WTC11 (cell line): ENCODE data around the gene NTN3. TPM values are rescaled to one million over a fixed set of nuclear protein-coding genes. Genes with fewer than 3 reads are reported as not detected.

Experiments
- ELF4 ChIP-seq: sonication (generic); formaldehyde crosslinking; IDR thresholded peaks from 2 replicates; pipeline ENCODE4 v1.8.1; 2022; ENCODE audit warnings: low read depth, mild to moderate bottlenecking, moderate library complexity, missing genetic modification reagents
- FOXJ3 ChIP-seq: sonication (generic); formaldehyde crosslinking; IDR thresholded peaks from 2 replicates; pipeline ENCODE4 v1.9.0; 2021; ENCODE audit warnings: missing genetic modification reagents, mild to moderate bottlenecking, borderline replicate concordance
- FOXK1 ChIP-seq: sonication (generic); formaldehyde crosslinking; IDR thresholded peaks from 2 replicates; pipeline ENCODE4 v1.8.0; 2022; ENCODE audit warnings: mild to moderate bottlenecking, moderate library complexity, missing genetic modification reagents
- FOXP1 ChIP-seq: sonication (generic); formaldehyde crosslinking; IDR thresholded peaks from 2 replicates; pipeline ENCODE4 v1.8.0; 2022; ENCODE audit warnings: missing genetic modification reagents, mild to moderate bottlenecking, moderate library complexity, borderline replicate concordance
- IRF2 ChIP-seq: sonication (generic); formaldehyde crosslinking; IDR thresholded peaks from 2 replicates; pipeline ENCODE4 v1.8.0; 2022; ENCODE audit warnings: low read depth, missing genetic modification reagents, borderline replicate concordance
- KAT7 ChIP-seq: sonication (generic); formaldehyde crosslinking; IDR thresholded peaks from 2 replicates; pipeline ENCODE4 v1.8.1; 2023; ENCODE audit warnings: missing genetic modification reagents, mild to moderate bottlenecking, borderline replicate concordance
- MAX ChIP-seq: sonication (generic); formaldehyde crosslinking; IDR thresholded peaks from 2 replicates; pipeline ENCODE4 v1.8.0; 2022; ENCODE audit warnings: mild to moderate bottlenecking, missing genetic modification reagents
- NFATC4 ChIP-seq: fragments of 250-450 bp; sonication (Bioruptor Pico); IDR thresholded peaks from 2 replicates; pipeline ENCODE4 v1.9.0; 2021; ENCODE audit warnings: mild to moderate bottlenecking
- NR1H2 ChIP-seq: sonication (generic); formaldehyde crosslinking; IDR thresholded peaks from 2 replicates; pipeline ENCODE4 v1.9.0; 2021; ENCODE audit warnings: mild to moderate bottlenecking, moderate library complexity, missing genetic modification reagents
- NR3C1 ChIP-seq: sonication (generic); formaldehyde crosslinking; conservative IDR thresholded peaks from 2 replicates; pipeline ENCODE4 v1.8.1; 2023; ENCODE audit warnings: low read depth, mild to moderate bottlenecking, missing genetic modification reagents
- OVOL2 ChIP-seq: fragments of 250-450 bp; sonication (Bioruptor Pico); IDR thresholded peaks from 2 replicates; pipeline ENCODE4 v1.9.0; 2021; ENCODE audit warnings: mild to moderate bottlenecking, borderline replicate concordance
- PRRX2 ChIP-seq: fragments of 250-450 bp; sonication (Bioruptor Pico); IDR thresholded peaks from 2 replicates; pipeline ENCODE4 v1.8.0; 2021; ENCODE audit warnings: mild to moderate bottlenecking
- RELA ChIP-seq: sonication (generic); formaldehyde crosslinking; IDR thresholded peaks from 2 replicates; pipeline ENCODE4 v1.8.1; 2022; ENCODE audit warnings: missing genetic modification reagents, mild to moderate bottlenecking, borderline replicate concordance
- TEAD1 ChIP-seq: sonication (generic); formaldehyde crosslinking; IDR thresholded peaks from 2 replicates; pipeline ENCODE4 v1.8.0; 2022; ENCODE audit warnings: mild to moderate bottlenecking, missing genetic modification reagents
- ZBTB21 ChIP-seq: sonication (generic); formaldehyde crosslinking; IDR thresholded peaks from 2 replicates; pipeline ENCODE4 v1.8.1; 2023; ENCODE audit warnings: mild to moderate bottlenecking, missing genetic modification reagents, borderline replicate concordance
- ZSCAN18 ChIP-seq: fragments of 250-450 bp; sonication (Bioruptor Pico); IDR thresholded peaks from 2 replicates; pipeline ENCODE4 v2.1.2; 2022; ENCODE audit warnings: mild to moderate bottlenecking, moderate library complexity
- total RNA-seq: library from RNA; stranded (reverse); gene quantifications from 3 replicates; pipeline ENCODE4 v1.2.3, GENCODE V29; 2021
- TF ChIP-seq, protein P1 (sequence below): sonication (generic); formaldehyde crosslinking; IDR thresholded peaks from 2 replicates; pipeline ENCODE4 v1.8.1; 2023; ENCODE audit warnings: mild to moderate bottlenecking, missing genetic modification reagents, borderline replicate concordance
- TF ChIP-seq, protein P2 (sequence below): fragments of 250-450 bp; sonication (Bioruptor Pico); conservative IDR thresholded peaks from 2 replicates; pipeline ENCODE4 v1.9.0; 2021; ENCODE audit warnings: mild to moderate bottlenecking
- TF ChIP-seq, protein P3 (sequence below): sonication (generic); formaldehyde crosslinking; IDR thresholded peaks from 2 replicates; pipeline ENCODE4 v1.8.1; 2023; ENCODE audit warnings: mild to moderate bottlenecking, missing genetic modification reagents
- TF ChIP-seq, protein P4 (sequence below): sonication (generic); formaldehyde crosslinking; IDR thresholded peaks from 2 replicates; pipeline ENCODE4 v1.8.1; 2022; ENCODE audit warnings: low read depth, missing genetic modification reagents, borderline replicate concordance
- TF ChIP-seq, protein P5 (sequence below): fragments of 250-450 bp; sonication (Bioruptor Pico); IDR thresholded peaks from 2 replicates; pipeline ENCODE4 v1.8.0; 2021; ENCODE audit warnings: mild to moderate bottlenecking
- TF ChIP-seq, protein P6 (sequence below): sonication (generic); formaldehyde crosslinking; IDR thresholded peaks from 2 replicates; pipeline ENCODE4 v1.8.0; 2022; ENCODE audit warnings: mild to moderate bottlenecking, missing genetic modification reagents
- TF ChIP-seq, protein P7 (sequence below): sonication (generic); formaldehyde crosslinking; IDR thresholded peaks from 2 replicates; pipeline ENCODE4 v1.8.0; 2022; ENCODE audit warnings: mild to moderate bottlenecking, missing genetic modification reagents

The NTN3 gene
- total RNA-seq, 1 experiment from 2014 or later = 0.92 TPM

GRCh38 chr16:2520097-2520783 is 49.1 kb downstream of the NTN3 start, which contains the start of gene AMDHD2 (continued):
- TF ChIP-seq, protein P1, sequence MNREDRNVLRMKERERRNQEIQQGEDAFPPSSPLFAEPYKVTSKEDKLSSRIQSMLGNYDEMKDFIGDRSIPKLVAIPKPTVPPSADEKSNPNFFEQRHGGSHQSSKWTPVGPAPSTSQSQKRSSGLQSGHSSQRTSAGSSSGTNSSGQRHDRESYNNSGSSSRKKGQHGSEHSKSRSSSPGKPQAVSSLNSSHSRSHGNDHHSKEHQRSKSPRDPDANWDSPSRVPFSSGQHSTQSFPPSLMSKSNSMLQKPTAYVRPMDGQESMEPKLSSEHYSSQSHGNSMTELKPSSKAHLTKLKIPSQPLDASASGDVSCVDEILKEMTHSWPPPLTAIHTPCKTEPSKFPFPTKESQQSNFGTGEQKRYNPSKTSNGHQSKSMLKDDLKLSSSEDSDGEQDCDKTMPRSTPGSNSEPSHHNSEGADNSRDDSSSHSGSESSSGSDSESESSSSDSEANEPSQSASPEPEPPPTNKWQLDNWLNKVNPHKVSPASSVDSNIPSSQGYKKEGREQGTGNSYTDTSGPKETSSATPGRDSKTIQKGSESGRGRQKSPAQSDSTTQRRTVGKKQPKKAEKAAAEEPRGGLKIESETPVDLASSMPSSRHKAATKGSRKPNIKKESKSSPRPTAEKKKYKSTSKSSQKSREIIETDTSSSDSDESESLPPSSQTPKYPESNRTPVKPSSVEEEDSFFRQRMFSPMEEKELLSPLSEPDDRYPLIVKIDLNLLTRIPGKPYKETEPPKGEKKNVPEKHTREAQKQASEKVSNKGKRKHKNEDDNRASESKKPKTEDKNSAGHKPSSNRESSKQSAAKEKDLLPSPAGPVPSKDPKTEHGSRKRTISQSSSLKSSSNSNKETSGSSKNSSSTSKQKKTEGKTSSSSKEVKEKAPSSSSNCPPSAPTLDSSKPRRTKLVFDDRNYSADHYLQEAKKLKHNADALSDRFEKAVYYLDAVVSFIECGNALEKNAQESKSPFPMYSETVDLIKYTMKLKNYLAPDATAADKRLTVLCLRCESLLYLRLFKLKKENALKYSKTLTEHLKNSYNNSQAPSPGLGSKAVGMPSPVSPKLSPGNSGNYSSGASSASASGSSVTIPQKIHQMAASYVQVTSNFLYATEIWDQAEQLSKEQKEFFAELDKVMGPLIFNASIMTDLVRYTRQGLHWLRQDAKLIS = no peak
- TF ChIP-seq, protein P2, sequence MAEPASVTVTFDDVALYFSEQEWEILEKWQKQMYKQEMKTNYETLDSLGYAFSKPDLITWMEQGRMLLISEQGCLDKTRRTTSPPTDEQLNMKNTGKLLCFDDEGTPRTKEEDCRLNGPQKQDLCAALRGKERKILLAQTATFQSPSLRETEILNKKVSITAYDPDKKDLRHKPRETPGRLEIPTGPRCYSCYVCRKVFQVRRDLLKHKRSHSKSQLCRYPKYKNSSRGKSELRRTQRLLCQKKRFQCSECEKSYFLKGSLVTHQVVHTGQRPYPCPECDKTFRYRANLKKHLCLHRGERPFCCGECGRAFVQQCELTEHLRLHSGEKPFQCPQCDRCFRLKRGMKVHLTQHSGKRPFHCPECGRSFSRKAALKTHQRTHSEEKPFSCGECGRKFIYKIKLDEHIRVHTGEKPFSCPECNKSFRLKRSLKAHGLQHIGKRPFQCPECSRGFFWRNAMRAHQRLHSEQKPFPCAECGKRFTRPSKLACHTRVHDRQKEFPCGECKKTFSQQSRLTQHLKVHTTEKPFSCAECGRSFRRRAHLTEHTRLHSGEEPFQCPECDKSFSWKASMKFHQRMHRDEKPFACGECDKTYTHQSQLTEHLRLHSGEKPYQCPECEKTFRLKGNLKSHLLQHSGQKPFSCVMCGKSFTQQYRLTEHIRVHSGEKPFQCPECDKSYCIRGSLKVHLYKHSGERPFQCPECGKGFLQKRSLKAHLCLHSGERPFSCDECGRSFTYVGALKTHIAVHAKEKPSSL (CRISPR knock-in tag) = 0 out of 2 replicates have a peak, but pooled peaks have one; percentile 33
- TF ChIP-seq, protein P3, sequence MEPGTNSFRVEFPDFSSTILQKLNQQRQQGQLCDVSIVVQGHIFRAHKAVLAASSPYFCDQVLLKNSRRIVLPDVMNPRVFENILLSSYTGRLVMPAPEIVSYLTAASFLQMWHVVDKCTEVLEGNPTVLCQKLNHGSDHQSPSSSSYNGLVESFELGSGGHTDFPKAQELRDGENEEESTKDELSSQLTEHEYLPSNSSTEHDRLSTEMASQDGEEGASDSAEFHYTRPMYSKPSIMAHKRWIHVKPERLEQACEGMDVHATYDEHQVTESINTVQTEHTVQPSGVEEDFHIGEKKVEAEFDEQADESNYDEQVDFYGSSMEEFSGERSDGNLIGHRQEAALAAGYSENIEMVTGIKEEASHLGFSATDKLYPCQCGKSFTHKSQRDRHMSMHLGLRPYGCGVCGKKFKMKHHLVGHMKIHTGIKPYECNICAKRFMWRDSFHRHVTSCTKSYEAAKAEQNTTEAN (CRISPR knock-in tag) = 0 out of 2 replicates have a peak, but pooled peaks have one; percentile 40
- peak; percentile 82; the same call in 1 of the 2 replicates for TF ChIP-seq NFATC4 (CRISPR knock-in tag)
- TF ChIP-seq NR3C1 = 0 out of 2 replicates have a peak, but pooled peaks have one; percentile 43
- TF ChIP-seq IRF2 (CRISPR knock-in tag) = no peak
- TF ChIP-seq, protein P4, sequence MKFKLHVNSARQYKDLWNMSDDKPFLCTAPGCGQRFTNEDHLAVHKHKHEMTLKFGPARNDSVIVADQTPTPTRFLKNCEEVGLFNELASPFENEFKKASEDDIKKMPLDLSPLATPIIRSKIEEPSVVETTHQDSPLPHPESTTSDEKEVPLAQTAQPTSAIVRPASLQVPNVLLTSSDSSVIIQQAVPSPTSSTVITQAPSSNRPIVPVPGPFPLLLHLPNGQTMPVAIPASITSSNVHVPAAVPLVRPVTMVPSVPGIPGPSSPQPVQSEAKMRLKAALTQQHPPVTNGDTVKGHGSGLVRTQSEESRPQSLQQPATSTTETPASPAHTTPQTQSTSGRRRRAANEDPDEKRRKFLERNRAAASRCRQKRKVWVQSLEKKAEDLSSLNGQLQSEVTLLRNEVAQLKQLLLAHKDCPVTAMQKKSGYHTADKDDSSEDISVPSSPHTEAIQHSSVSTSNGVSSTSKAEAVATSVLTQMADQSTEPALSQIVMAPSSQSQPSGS (CRISPR knock-in tag) = no peak
- no peak for TF ChIP-seq NR1H2 (CRISPR knock-in tag)
- peak; percentile 93 for TF ChIP-seq FOXK1 (CRISPR knock-in tag)
- TF ChIP-seq OVOL2 = no peak
- no peak for TF ChIP-seq ZSCAN18
- TF ChIP-seq, protein P5, sequence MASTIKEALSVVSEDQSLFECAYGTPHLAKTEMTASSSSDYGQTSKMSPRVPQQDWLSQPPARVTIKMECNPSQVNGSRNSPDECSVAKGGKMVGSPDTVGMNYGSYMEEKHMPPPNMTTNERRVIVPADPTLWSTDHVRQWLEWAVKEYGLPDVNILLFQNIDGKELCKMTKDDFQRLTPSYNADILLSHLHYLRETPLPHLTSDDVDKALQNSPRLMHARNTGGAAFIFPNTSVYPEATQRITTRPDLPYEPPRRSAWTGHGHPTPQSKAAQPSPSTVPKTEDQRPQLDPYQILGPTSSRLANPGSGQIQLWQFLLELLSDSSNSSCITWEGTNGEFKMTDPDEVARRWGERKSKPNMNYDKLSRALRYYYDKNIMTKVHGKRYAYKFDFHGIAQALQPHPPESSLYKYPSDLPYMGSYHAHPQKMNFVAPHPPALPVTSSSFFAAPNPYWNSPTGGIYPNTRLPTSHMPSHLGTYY (CRISPR knock-in tag) = peak; percentile 75; the same call in 1 of the 2 replicates
- TF ChIP-seq, protein P6, sequence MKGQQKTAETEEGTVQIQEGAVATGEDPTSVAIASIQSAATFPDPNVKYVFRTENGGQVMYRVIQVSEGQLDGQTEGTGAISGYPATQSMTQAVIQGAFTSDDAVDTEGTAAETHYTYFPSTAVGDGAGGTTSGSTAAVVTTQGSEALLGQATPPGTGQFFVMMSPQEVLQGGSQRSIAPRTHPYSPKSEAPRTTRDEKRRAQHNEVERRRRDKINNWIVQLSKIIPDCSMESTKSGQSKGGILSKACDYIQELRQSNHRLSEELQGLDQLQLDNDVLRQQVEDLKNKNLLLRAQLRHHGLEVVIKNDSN = peak; percentile 98
- TF ChIP-seq ELF4 (CRISPR knock-in tag) = no peak
- TF ChIP-seq, protein P7, sequence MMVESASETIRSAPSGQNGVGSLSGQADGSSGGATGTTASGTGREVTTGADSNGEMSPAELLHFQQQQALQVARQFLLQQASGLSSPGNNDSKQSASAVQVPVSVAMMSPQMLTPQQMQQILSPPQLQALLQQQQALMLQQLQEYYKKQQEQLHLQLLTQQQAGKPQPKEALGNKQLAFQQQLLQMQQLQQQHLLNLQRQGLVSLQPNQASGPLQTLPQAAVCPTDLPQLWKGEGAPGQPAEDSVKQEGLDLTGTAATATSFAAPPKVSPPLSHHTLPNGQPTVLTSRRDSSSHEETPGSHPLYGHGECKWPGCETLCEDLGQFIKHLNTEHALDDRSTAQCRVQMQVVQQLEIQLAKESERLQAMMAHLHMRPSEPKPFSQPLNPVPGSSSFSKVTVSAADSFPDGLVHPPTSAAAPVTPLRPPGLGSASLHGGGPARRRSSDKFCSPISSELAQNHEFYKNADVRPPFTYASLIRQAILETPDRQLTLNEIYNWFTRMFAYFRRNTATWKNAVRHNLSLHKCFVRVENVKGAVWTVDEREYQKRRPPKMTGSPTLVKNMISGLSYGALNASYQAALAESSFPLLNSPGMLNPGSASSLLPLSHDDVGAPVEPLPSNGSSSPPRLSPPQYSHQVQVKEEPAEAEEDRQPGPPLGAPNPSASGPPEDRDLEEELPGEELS (CRISPR knock-in tag) = peak; percentile 65; the same call in 1 of the 2 replicates
- TF ChIP-seq ZBTB21 (CRISPR knock-in tag) = peak; percentile 52; the same call in 1 of the 2 replicates
- no peak for TF ChIP-seq FOXJ3
- no peak for TF ChIP-seq RELA (CRISPR knock-in tag)
- peak; percentile 54; the same call in 1 of the 2 replicates for TF ChIP-seq FOXP1 (CRISPR knock-in tag)
- no peak for TF ChIP-seq KAT7 (CRISPR knock-in tag)
- TF ChIP-seq PRRX2 (CRISPR knock-in tag) = peak; percentile 68; the same call in 1 of the 2 replicates
- no peak for TF ChIP-seq TEAD1 (CRISPR knock-in tag)
- peak; percentile 55; the same call in 1 of the 2 replicates for TF ChIP-seq MAX (CRISPR knock-in tag)
